Endometrial microvascular endothelial cells (primary cell): ENCODE data around the gene TMEM63A. TPM values are rescaled to one million over a fixed set of nuclear protein-coding genes. Genes with fewer than 3 reads are reported as not detected.

Source experiments
- in situ Hi-C: cut with HindIII; loops from 2 replicates; pipeline ENCODE4 v1.10.0; 2017; ENCODE audit warnings: low sequenced_read_pairs, low pct_unique_long_range_greater_than_20kb; ENCODE audit errors: inconsistent ontology term
- total RNA-seq: library from RNA; depleted of rRNA; stranded (reverse); fragments of >200 nt; gene quantifications from one replicate; pipeline ENCODE4 v1.2.3, GENCODE V29; 2015; ENCODE audit errors: inconsistent ontology term

The TMEM63A gene
- total RNA-seq, 1 donor from 2014 or later = 16.0 TPM

- in situ Hi-C loops = no loop called here
These were observed 29.3 kb upstream of the TMEM63A start for GRCh38 chr1:225911191-225912130.

- in situ Hi-C loops = no loop called here
These were observed 27.3 kb upstream of the TMEM63A start for GRCh38 chr1:225909477-225909876.

GRCh38 chr1:225908773-225909172 is 26.6 kb upstream of the TMEM63A start:
- in situ Hi-C loops = no loop called here

GRCh38 chr1:225908013-225908640 is 25.9 kb upstream of the TMEM63A start:
- in situ Hi-C loops = no loop called here

GRCh38 chr1:225907341-225907740 is 25.2 kb upstream of the TMEM63A start:
- in situ Hi-C loops = no loop called here

- in situ Hi-C loops = no loop called here
These were observed 24.3 kb upstream of the TMEM63A start for GRCh38 chr1:225906467-225906866.

GRCh38 chr1:225903623-225904022 is 21.4 kb upstream of the TMEM63A start:
- in situ Hi-C loops = no loop called here

GRCh38 chr1:225899044-225899925 is 17.1 kb upstream of the TMEM63A start:
- in situ Hi-C loops = no loop called here

GRCh38 chr1:225897595-225898514 is 15.7 kb upstream of the TMEM63A start:
- in situ Hi-C loops = no loop called here

GRCh38 chr1:225896937-225897549 is 14.9 kb upstream of the TMEM63A start:
- in situ Hi-C loops = no loop called here

GRCh38 chr1:225896494-225896893 is 14.3 kb upstream of the TMEM63A start:
- in situ Hi-C loops = no loop called here

GRCh38 chr1:225892307-225892706 is 10.1 kb upstream of the TMEM63A start:
- in situ Hi-C loops = no loop called here

- in situ Hi-C loops = no loop called here
These were observed 9.2 kb upstream of the TMEM63A start for GRCh38 chr1:225891229-225891972.

GRCh38 chr1:225890346-225891228 is 8.4 kb upstream of the TMEM63A start:
- in situ Hi-C loops = no loop called here

- in situ Hi-C loops = no loop called here
These were observed 7.6 kb upstream of the TMEM63A start for GRCh38 chr1:225889743-225890142.

- in situ Hi-C loops = no loop called here
These were observed 6.9 kb upstream of the TMEM63A start, which contains the start of gene LEFTY1 for GRCh38 chr1:225888898-225889601. LEFTY1 (minus strand) TSS chr1:225889146; CDS start chr1:225889066, 80 bp downstream.
